ENCODE measurements around the gene CXXC5.

The CXXC5 gene

GRCh38 chr5:139702548-139702947 is 54.4 kb downstream of the CXXC5 start:
- no peak for DNase-seq (ENCODE audit: extremely low read depth, low read depth)
- TF ChIP-seq, protein P1, sequence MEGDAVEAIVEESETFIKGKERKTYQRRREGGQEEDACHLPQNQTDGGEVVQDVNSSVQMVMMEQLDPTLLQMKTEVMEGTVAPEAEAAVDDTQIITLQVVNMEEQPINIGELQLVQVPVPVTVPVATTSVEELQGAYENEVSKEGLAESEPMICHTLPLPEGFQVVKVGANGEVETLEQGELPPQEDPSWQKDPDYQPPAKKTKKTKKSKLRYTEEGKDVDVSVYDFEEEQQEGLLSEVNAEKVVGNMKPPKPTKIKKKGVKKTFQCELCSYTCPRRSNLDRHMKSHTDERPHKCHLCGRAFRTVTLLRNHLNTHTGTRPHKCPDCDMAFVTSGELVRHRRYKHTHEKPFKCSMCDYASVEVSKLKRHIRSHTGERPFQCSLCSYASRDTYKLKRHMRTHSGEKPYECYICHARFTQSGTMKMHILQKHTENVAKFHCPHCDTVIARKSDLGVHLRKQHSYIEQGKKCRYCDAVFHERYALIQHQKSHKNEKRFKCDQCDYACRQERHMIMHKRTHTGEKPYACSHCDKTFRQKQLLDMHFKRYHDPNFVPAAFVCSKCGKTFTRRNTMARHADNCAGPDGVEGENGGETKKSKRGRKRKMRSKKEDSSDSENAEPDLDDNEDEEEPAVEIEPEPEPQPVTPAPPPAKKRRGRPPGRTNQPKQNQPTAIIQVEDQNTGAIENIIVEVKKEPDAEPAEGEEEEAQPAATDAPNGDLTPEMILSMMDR (IDR thresholded peaks at IDR 0.05; ENCODE audit: low read depth, low read length), result no peak

DNA sequence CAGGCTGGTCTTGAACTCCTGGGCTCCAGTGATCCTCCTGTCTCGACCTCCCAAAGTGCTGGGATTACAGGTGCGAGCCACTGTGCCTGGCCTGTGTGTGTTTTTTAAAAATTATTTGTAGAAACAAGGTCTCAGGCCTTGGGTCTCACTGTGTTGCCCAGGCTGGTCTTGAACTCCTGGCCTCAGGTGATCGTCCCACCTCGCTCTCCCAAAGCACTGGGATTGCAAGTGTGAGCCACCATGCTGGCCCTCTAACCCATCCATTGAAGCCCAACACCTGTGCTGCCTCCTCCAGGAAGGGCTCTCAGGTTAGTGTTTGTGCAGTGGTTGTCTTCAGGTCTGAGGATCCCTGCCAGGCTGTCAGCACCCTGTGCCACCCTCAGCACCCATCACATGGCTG is 56.6 kb downstream of the CXXC5 start:
- TF ChIP-seq, protein P1 (IDR thresholded peaks at IDR 0.05; ENCODE audit: low read depth, low read length), result no peak
- DNase-seq (ENCODE audit: extremely low read depth, low read depth), result no peak

GRCh38 chr5:139705191-139705590 is 57.0 kb downstream of the CXXC5 start:
- TF ChIP-seq, protein P1 (IDR thresholded peaks at IDR 0.05; ENCODE audit: low read depth, low read length), result no peak
- no peak for DNase-seq (ENCODE audit: extremely low read depth, low read depth)

GRCh38 chr5:139705655-139706587 is 57.8 kb downstream of the CXXC5 start:
- DNase-seq (ENCODE audit: extremely low read depth, low read depth), result no peak
- TF ChIP-seq, protein P1 (IDR thresholded peaks at IDR 0.05; ENCODE audit: low read depth, low read length), result no peak

- no peak for DNase-seq (ENCODE audit: extremely low read depth, low read depth)
Measured at GRCh38 chr5:139707445-139708003, 59.4 kb downstream of the CXXC5 start.

DNA sequence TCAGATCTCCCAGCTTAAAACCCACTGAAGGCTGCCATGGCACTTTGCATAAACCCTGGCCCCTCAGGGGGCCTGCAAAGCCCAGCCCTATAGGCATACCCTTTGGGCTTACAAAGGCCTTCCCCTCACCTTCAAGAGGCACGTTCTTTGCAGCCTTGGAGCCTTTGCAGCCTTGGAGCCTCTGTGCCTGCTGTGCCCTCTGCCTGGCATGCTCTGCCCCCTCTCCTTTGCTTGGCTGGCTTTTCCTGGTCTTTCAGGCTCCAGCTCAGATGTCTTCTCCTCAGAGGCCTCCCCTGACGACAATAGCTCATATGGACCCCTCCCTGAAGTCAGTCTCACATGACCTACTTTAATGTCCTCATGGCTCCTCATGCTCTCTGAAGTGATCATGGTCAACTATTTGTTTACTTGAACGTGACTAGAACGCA is 60.3 kb downstream of the CXXC5 start:
- TF ChIP-seq, protein P1 (IDR thresholded peaks at IDR 0.05; ENCODE audit: low read depth, low read length), result no peak
- no peak for DNase-seq (ENCODE audit: extremely low read depth, low read depth)

More at GRCh38 chr5:139707445-139708003, 59.4 kb downstream of the CXXC5 start:
- TF ChIP-seq, protein P1 (IDR thresholded peaks at IDR 0.05; ENCODE audit: low read depth, low read length), result no peak

All from AG09319 (cell line).